Activated T-cell treated with anti-CD3 and anti-CD28 coated beads, Interleukin-2, amount 50 U/mL, for 24 hours (primary cell): ENCODE measurements around the gene PPIE.
"Not testable (repeated sequence)": the region's sequence is repeated elsewhere in the genome, so short reads cannot be mapped to it uniquely, and the experiment has no call there.

Experiments
- DNase-seq: peaks from one replicate; pipeline ENCODE4 v3.0.0-alpha.2; 2020
- H3K27ac Mint-ChIP-seq: 2 replicates; pipeline ENCODE4 v1.8.0; 2020; ENCODE audit warnings: mild to moderate bottlenecking, mixed read lengths
- H3K27me3 Mint-ChIP-seq: 2 replicates; pipeline ENCODE4 v1.8.0; 2020; ENCODE audit warnings: mixed read lengths
- H3K36me3 Mint-ChIP-seq: 2 replicates; pipeline ENCODE4 v1.8.0; 2020; ENCODE audit warnings: low read depth, mixed read lengths
- H3K4me1 Mint-ChIP-seq: 2 replicates; pipeline ENCODE4 v1.8.0; 2020; ENCODE audit warnings: low read depth, mixed read lengths
- H3K4me3 Mint-ChIP-seq: 2 replicates; pipeline ENCODE4 v1.8.0; 2020; ENCODE audit warnings: mild to moderate bottlenecking, moderate library complexity, mixed read lengths
- H3K9me3 Mint-ChIP-seq: 2 replicates; pipeline ENCODE4 v1.8.0; 2020; ENCODE audit warnings: mixed read lengths

Gene PPIE

GRCh38 chr1:39787964-39788363 lies 49.3 kb downstream of the PPIE start:
- H3K27me3 Mint-ChIP-seq, result peaks cover 32% of the 10 kb centered on the region
- H3K36me3 Mint-ChIP-seq, result not testable (repeated sequence)

GRCh38 chr1:39788426-39788757 lies 49.7 kb downstream of the PPIE start:
- H3K4me1 Mint-ChIP-seq, result peaks cover 11% of the 10 kb centered on the region
- DNase-seq, result no peak
- H3K36me3 Mint-ChIP-seq, result no peaks in the 10 kb centered on the region
- H3K4me3 Mint-ChIP-seq, result no peak overlapping the region
- no peaks in the 10 kb centered on the region for H3K9me3 Mint-ChIP-seq
- peaks cover 32% of the 10 kb centered on the region for H3K27me3 Mint-ChIP-seq
- no peak overlapping the region for H3K27ac Mint-ChIP-seq

More at GRCh38 chr1:39787964-39788363, 49.3 kb downstream of the PPIE start:
- H3K4me3 Mint-ChIP-seq, result peak overlapping the region; percentile 38
- DNase-seq, H3K9me3 Mint-ChIP-seq, H3K27ac Mint-ChIP-seq: not testable (repeated sequence)
- peaks cover 11% of the 10 kb centered on the region for H3K4me1 Mint-ChIP-seq

- Mint-ChIP-seq H3K4me3 (peak within 1 kb of the TSS; percentile 68), H3K36me3 (no peaks in the 10 kb centered on the region), H3K4me1 (peaks cover 11% of the 10 kb centered on the region), H3K9me3 (no peaks in the 10 kb centered on the region), H3K27me3 (peaks cover 32% of the 10 kb centered on the region), H3K27ac (peak within 1 kb of the TSS; percentile 57)
- DNase-seq, result peak; percentile 74
Measured at GRCh38 chr1:39788758-39789570, 50.3 kb downstream of the PPIE start, which contains the start of gene BMP8B. Gene BMP8B (minus strand): TSS chr1:39788865. CDS start chr1:39788485, 380 bp downstream.

GRCh38 chr1:39789571-39790110 lies 51.0 kb downstream of the PPIE start:
- Mint-ChIP-seq H3K4me1 (peaks cover 11% of the 10 kb centered on the region), H3K4me3 (peak overlapping the region; percentile 68), H3K27ac (peak overlapping the region; percentile 57), H3K36me3 (no peaks in the 10 kb centered on the region), H3K27me3 (peaks cover 32% of the 10 kb centered on the region), H3K9me3 (no peaks in the 10 kb centered on the region)
- no peak for DNase-seq

- Mint-ChIP-seq H3K4me3 (no peak overlapping the region), H3K27me3 (peaks cover 29% of the 10 kb centered on the region), H3K9me3 (no peaks in the 10 kb centered on the region), H3K4me1 (peaks cover 14% of the 10 kb centered on the region), H3K36me3 (no peaks in the 10 kb centered on the region), H3K27ac (no peak overlapping the region)
- DNase-seq, result no peak
Measured at GRCh38 chr1:39791838-39792237, 53.2 kb downstream of the PPIE start.

- H3K27ac Mint-ChIP-seq, result no peak overlapping the region
- no peak for DNase-seq
- H3K27me3 Mint-ChIP-seq, result peaks cover 11% of the 10 kb centered on the region
- no peak overlapping the region for H3K4me3 Mint-ChIP-seq
- H3K4me1 Mint-ChIP-seq, result peaks cover 21% of the 10 kb centered on the region
- H3K9me3 Mint-ChIP-seq, result no peaks in the 10 kb centered on the region
- H3K36me3 Mint-ChIP-seq, result no peaks in the 10 kb centered on the region
Measured at GRCh38 chr1:39795651-39796050, 57.0 kb downstream of the PPIE start.

GRCh38 chr1:39798859-39799769 lies 60.4 kb downstream of the PPIE start:
- Mint-ChIP-seq H3K27ac (peak overlapping the region; percentile 92), H3K4me3 (peak overlapping the region; percentile 61)
- DNase-seq, result peak; percentile 87

GRCh38 chr1:39799770-39800470 lies 61.2 kb downstream of the PPIE start:
- DNase-seq, result peak; percentile 84
- Mint-ChIP-seq H3K27me3 (no peaks in the 10 kb centered on the region), H3K27ac (peak overlapping the region; percentile 92), H3K36me3 (peaks cover 2% of the 10 kb centered on the region), H3K4me3 (peak overlapping the region; percentile 61), H3K4me1 (peaks cover 18% of the 10 kb centered on the region), H3K9me3 (no peaks in the 10 kb centered on the region)

More at GRCh38 chr1:39798859-39799769, 60.4 kb downstream of the PPIE start:
- H3K4me1 Mint-ChIP-seq, result peaks cover 18% of the 10 kb centered on the region
- H3K27me3 Mint-ChIP-seq, H3K36me3 Mint-ChIP-seq, H3K9me3 Mint-ChIP-seq: not testable (repeated sequence)

- no peak overlapping the region for H3K4me3 Mint-ChIP-seq
- no peak overlapping the region for H3K27ac Mint-ChIP-seq
- peaks cover 18% of the 10 kb centered on the region for H3K4me1 Mint-ChIP-seq
- H3K9me3 Mint-ChIP-seq, result peaks cover 2% of the 10 kb centered on the region
- DNase-seq, result no peak
- H3K27me3 Mint-ChIP-seq, result no peaks in the 10 kb centered on the region
- peaks cover 4% of the 10 kb centered on the region for H3K36me3 Mint-ChIP-seq
Measured at GRCh38 chr1:39800471-39800835, 61.8 kb downstream of the PPIE start.

GRCh38 chr1:39802496-39803260 lies 64.0 kb downstream of the PPIE start:
- Mint-ChIP-seq H3K9me3 (peaks cover 2% of the 10 kb centered on the region), H3K36me3 (peaks cover 8% of the 10 kb centered on the region), H3K27ac (no peak overlapping the region), H3K4me1 (peaks cover 15% of the 10 kb centered on the region), H3K27me3 (no peaks in the 10 kb centered on the region), H3K4me3 (no peak overlapping the region)
- no peak for DNase-seq

- H3K27ac Mint-ChIP-seq, result no peak overlapping the region
- peaks cover 2% of the 10 kb centered on the region for H3K9me3 Mint-ChIP-seq
- H3K27me3 Mint-ChIP-seq, result no peaks in the 10 kb centered on the region
- H3K4me3 Mint-ChIP-seq, result no peak overlapping the region
- no peak for DNase-seq
- H3K36me3 Mint-ChIP-seq, result peaks cover 8% of the 10 kb centered on the region
- no peaks in the 10 kb centered on the region for H3K4me1 Mint-ChIP-seq
Measured at GRCh38 chr1:39805385-39805784, 66.7 kb downstream of the PPIE start.

- H3K27me3 Mint-ChIP-seq, result no peaks in the 10 kb centered on the region
- no peak overlapping the region for H3K27ac Mint-ChIP-seq
- H3K4me1 Mint-ChIP-seq, result no peaks in the 10 kb centered on the region
- no peak overlapping the region for H3K4me3 Mint-ChIP-seq
- peaks cover 2% of the 10 kb centered on the region for H3K9me3 Mint-ChIP-seq
- H3K36me3 Mint-ChIP-seq, result peaks cover 8% of the 10 kb centered on the region
- no peak for DNase-seq
Measured at GRCh38 chr1:39808784-39809517, 70.3 kb downstream of the PPIE start.

GRCh38 chr1:39812913-39813312 lies 74.2 kb downstream of the PPIE start:
- no peak overlapping the region for H3K4me3 Mint-ChIP-seq
- peaks cover 15% of the 10 kb centered on the region for H3K4me1 Mint-ChIP-seq
- H3K27me3 Mint-ChIP-seq, result peaks cover 7% of the 10 kb centered on the region
- no peaks in the 10 kb centered on the region for H3K9me3 Mint-ChIP-seq
- no peaks in the 10 kb centered on the region for H3K36me3 Mint-ChIP-seq
- no peak overlapping the region for H3K27ac Mint-ChIP-seq
- DNase-seq, result no peak
